OCI-LY7 (cell line): ENCODE results near the gene KLF13. TPM values are rescaled to one million over a fixed set of nuclear protein-coding genes. Genes with fewer than 3 reads are reported as not detected.

Source experiments
- BruUV-seq: library from RNA; stranded (reverse); fragments of 400-500 nt; replicated peaks from 2 replicates; lab custom pipeline; 2021; lab: Mats Ljungman, UMichigan
- CTCF ChIA-PET: fragments of 300-600 bp; sonication (Branson Sonifier 250); formaldehyde crosslinking; loops from one replicate; lab custom pipeline; 2022; ENCODE audit warnings: antibody characterized with exemption; ENCODE audit not compliant: unreplicated experiment; lab: Charles Lee
- POLR2A ChIA-PET: fragments of 300-600 bp; sonication (Branson Sonifier 250); formaldehyde crosslinking; loops from one replicate; lab custom pipeline; 2022; ENCODE audit warnings: antibody characterized with exemption; lab: Charles Lee
- DNase-seq: peaks from one replicate; pipeline ENCODE4 v3.0.0-alpha.2; 2015; ENCODE audit warnings: low spot score
- H2AFZ ChIP-seq: fragments of 200-600 bp; sonication (generic), shearing (Covaris generic); 2 replicates; pipeline ENCODE4 v1.6.1; 2014; ENCODE audit warnings: mild to moderate bottlenecking, antibody characterized with exemption, low read length, moderate library complexity
- H3K27ac ChIP-seq: fragments of 200-600 bp; sonication (generic); 2 replicates; pipeline ENCODE4 v1.5.1; 2014; ENCODE audit warnings: mixed run types, low read depth, mild to moderate bottlenecking, moderate library complexity, low read length, inconsistent platforms; ENCODE audit not compliant: poor library complexity, severe bottlenecking
- H3K36me3 ChIP-seq: fragments of 200-600 bp; sonication (generic); 2 replicates; pipeline ENCODE4 v1.6.1; 2014; ENCODE audit warnings: mild to moderate bottlenecking, antibody characterized with exemption, low read length, moderate library complexity, mixed read lengths; ENCODE audit not compliant: insufficient read depth
- H3K4me1 ChIP-seq: fragments of 200-600 bp; sonication (generic); 2 replicates; pipeline ENCODE4 v1.5.1; 2014; ENCODE audit warnings: mild to moderate bottlenecking, low read length; ENCODE audit not compliant: insufficient read depth, poor library complexity, severe bottlenecking
- H3K4me2 ChIP-seq: fragments of 200-600 bp; sonication (generic); 2 replicates; pipeline ENCODE4 v1.6.1; 2014; ENCODE audit warnings: mild to moderate bottlenecking, low read length
- H3K4me3 ChIP-seq: fragments of 200-600 bp; sonication (generic); 2 replicates; pipeline ENCODE4 v1.5.1; 2014; ENCODE audit warnings: mild to moderate bottlenecking, low read depth, low read length; ENCODE audit not compliant: poor library complexity, severe bottlenecking
- H3K79me2 ChIP-seq: fragments of 200-600 bp; sonication (generic); 2 replicates; pipeline ENCODE4 v1.6.1; 2016; ENCODE audit warnings: low read depth, mild to moderate bottlenecking, low read length, moderate library complexity, mixed read lengths; ENCODE audit not compliant: insufficient read depth
- H3K9me2 ChIP-seq: fragments of 200-600 bp; sonication (generic); 2 replicates; pipeline ENCODE4 v1.6.1; 2016; ENCODE audit warnings: mild to moderate bottlenecking, low read length, mixed read lengths; ENCODE audit not compliant: insufficient read depth
- H3K9me3 ChIP-seq: fragments of 200-600 bp; sonication (generic); 2 replicates; pipeline ENCODE4 v1.6.1; 2014; ENCODE audit warnings: mild to moderate bottlenecking, mixed run types, low read length, mixed read lengths
- H4K20me1 ChIP-seq: fragments of 200-600 bp; sonication (generic); 2 replicates; pipeline ENCODE4 v1.6.1; 2014; ENCODE audit warnings: mild to moderate bottlenecking, antibody characterized with exemption, low read length, moderate library complexity, mixed read lengths; ENCODE audit not compliant: insufficient read depth
- EZH2phosphoT487 ChIP-seq: fragments of 200-600 bp; sonication (generic); IDR thresholded peaks from 2 replicates; pipeline ENCODE4 v1.6.1; 2018; ENCODE audit warnings: low read depth, borderline replicate concordance, mild to moderate bottlenecking, mixed run types, antibody characterized with exemption, low read length, moderate library complexity, mixed read lengths
- intact Hi-C: fragments of 100-400 bp; cut with micrococcal nuclease; formaldehyde crosslinking; loops from one replicate; pipeline ENCODE4 v1.10.0; 2022; ENCODE audit not compliant: unreplicated experiment
- total RNA-seq, 2 experiments: library from RNA; depleted of rRNA in 1 of 2; stranded (reverse); fragments of >200 nt in 1 of 2; shearing (Covaris generic) in 1 of 2; gene quantifications; 2 replicates each; pipeline ENCODE4 v1.2.3, GENCODE V29; 2014 to 2022
- TF ChIP-seq, protein P1 (sequence below): fragments of 200-600 bp; sonication (generic); conservative IDR thresholded peaks from 2 replicates; pipeline ENCODE4 v1.5.1; 2014; ENCODE audit warnings: mild to moderate bottlenecking, antibody characterized with exemption, low read length, moderate library complexity, mixed read lengths

Gene KLF13
- total RNA-seq, 2 experiments from 2014 or later, result 63.2 to 64.6 TPM

- no peak for TF ChIP-seq EZH2phosphoT487
- TF ChIP-seq, protein P1, sequence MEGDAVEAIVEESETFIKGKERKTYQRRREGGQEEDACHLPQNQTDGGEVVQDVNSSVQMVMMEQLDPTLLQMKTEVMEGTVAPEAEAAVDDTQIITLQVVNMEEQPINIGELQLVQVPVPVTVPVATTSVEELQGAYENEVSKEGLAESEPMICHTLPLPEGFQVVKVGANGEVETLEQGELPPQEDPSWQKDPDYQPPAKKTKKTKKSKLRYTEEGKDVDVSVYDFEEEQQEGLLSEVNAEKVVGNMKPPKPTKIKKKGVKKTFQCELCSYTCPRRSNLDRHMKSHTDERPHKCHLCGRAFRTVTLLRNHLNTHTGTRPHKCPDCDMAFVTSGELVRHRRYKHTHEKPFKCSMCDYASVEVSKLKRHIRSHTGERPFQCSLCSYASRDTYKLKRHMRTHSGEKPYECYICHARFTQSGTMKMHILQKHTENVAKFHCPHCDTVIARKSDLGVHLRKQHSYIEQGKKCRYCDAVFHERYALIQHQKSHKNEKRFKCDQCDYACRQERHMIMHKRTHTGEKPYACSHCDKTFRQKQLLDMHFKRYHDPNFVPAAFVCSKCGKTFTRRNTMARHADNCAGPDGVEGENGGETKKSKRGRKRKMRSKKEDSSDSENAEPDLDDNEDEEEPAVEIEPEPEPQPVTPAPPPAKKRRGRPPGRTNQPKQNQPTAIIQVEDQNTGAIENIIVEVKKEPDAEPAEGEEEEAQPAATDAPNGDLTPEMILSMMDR, result no peak
- ChIA-PET CTCF (interaction anchor here (1.5 kb wide), 1 partner anchor 103 kb away, joined by 5 read pairs; no protein-coding TSS in a partner anchor), POLR2A (interaction anchor here (1.0 to 1.5 kb wide), 5 partner anchors 17 to 126 kb away, joined by 3 to 7 read pairs (median 3); no protein-coding TSS in a partner anchor)
- H3K9me2 ChIP-seq, result no peaks in the 10 kb centered on the region
- intact Hi-C loops, result no loop called here
- H3K36me3 ChIP-seq, result peaks cover 31% of the 10 kb centered on the region
- peak overlapping the region; percentile 8 for H3K27ac ChIP-seq
- peak overlapping the region; percentile 10 for H3K4me3 ChIP-seq
- H3K4me1 ChIP-seq, result peaks cover 79% of the 10 kb centered on the region
- H3K79me2 ChIP-seq, result peaks cover 90% of the 10 kb centered on the region
- no TSS peak for BruUV-seq
- peak overlapping the region; percentile 89 for H3K4me2 ChIP-seq
- no peak overlapping the region for H2AFZ ChIP-seq
- DNase-seq, result no peak
- H3K9me3 ChIP-seq, result no peaks in the 10 kb centered on the region
- H4K20me1 ChIP-seq, result peaks cover 33% of the 10 kb centered on the region; the same call in 1 of the 2 replicates
These were observed 5.5 kb downstream of the KLF13 start for GRCh38 chr15:31332020-31332680.

DNA sequence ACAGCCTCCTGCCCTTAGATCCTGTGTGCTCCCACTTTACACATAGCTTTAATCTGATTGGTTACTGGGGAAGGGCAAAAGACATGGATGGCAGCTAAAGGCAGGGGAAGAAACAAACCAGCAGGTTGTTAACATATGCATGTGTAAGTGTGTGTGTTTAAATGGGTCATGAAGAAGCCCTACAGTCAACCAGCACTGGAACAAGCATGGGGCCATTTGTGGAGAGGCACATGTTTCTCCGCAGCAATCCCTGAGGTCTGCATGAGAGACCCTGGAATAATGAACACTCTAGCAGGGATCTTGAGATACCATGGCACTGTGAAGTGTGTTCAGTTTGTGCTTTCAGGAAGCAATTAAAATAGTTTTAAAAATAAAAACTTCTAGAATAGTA, 6.0 kb downstream of the KLF13 start:
- Histone ChIP-seq H3K4me2 (peak overlapping the region; percentile 89), H3K4me1 (peaks cover 85% of the 10 kb centered on the region), H3K4me3 (peak overlapping the region; percentile 10), H3K27ac (peak overlapping the region; percentile 8), H4K20me1 (peaks cover 38% of the 10 kb centered on the region; the same call in 1 of the 2 replicates), H3K9me3 (no peaks in the 10 kb centered on the region), H3K79me2 (peaks cover 95% of the 10 kb centered on the region), H3K9me2 (no peaks in the 10 kb centered on the region), H3K36me3 (peaks cover 31% of the 10 kb centered on the region), H2AFZ (no peak overlapping the region)
- ChIA-PET POLR2A (interaction anchor here (1.2 to 1.5 kb wide), 4 partner anchors 22 to 127 kb away, joined by 3 to 7 read pairs (median 4); no protein-coding TSS in a partner anchor), CTCF (interaction anchor here (1.5 kb wide), 1 partner anchor 102 kb away, joined by 5 read pairs; no protein-coding TSS in a partner anchor)
- intact Hi-C loops, result no loop called here
- no peak for DNase-seq
- no TSS peak for BruUV-seq
- no peak for TF ChIP-seq EZH2phosphoT487
- TF ChIP-seq, protein P1, result no peak
